Endothelial cell of umbilical vein (primary cell): ENCODE measurements around the gene ADCY5. TPM values are rescaled to one million over a fixed set of nuclear protein-coding genes. Genes with fewer than 3 reads are reported as not detected.

Source experiments
- BruUV-seq: library from RNA; stranded (reverse); fragments of 400-500 nt; replicated peaks from 2 replicates; lab custom pipeline; 2021; lab: Mats Ljungman, UMichigan
- CTCF ChIA-PET: fragments of 300-600, 350-600 bp; sonication (Branson Sonifier 250); formaldehyde crosslinking; loops from one replicate; lab custom pipeline; 2021; ENCODE audit warnings: antibody characterized with exemption, inconsistent platforms; lab: Charles Lee
- POLR2A ChIA-PET: fragments of 300-600, 350-600 bp; sonication (Branson Sonifier 250); formaldehyde crosslinking; loops from one replicate; lab custom pipeline; 2021; ENCODE audit warnings: antibody characterized with exemption, inconsistent platforms; lab: Charles Lee
- DNase-seq: peaks from one replicate; pipeline ENCODE4 v3.0.0-alpha.2; 2011; ENCODE audit warnings: low read depth, low spot score
- FAIRE-seq: peaks from 2 replicates; lab custom pipeline; 2011; peaks lifted over from hg19 to GRCh38; lab: Jason Lieb, UNC
- H2AFZ ChIP-seq: 2 replicates; pipeline ENCODE4 v1.6.0; 2012; ENCODE audit warnings: low read depth, low read length, control low read depth, inconsistent platforms
- H3K27ac ChIP-seq: 2 replicates; pipeline ENCODE4 v1.5.1; 2011; ENCODE audit warnings: low read depth, mild to moderate bottlenecking, control low read depth, low read length, moderate library complexity; ENCODE audit not compliant: insufficient read depth
- H3K27me3 ChIP-seq, 2 experiments: 2 replicates each; pipeline versions ENCODE4 v1.6.0 to v1.6.1; 2011; ENCODE audit warnings: low read length in 2 of 2, mixed read lengths in 1 of 2; ENCODE audit not compliant: control insufficient read depth in 2 of 2, insufficient read depth in 2 of 2
- H3K36me3 ChIP-seq, 2 experiments: 2 replicates in 1 of 2; 3 replicates in 1 of 2; pipeline ENCODE4 v1.5.1; 2011; ENCODE audit warnings: low read length in 2 of 2, mild to moderate bottlenecking in 1 of 2, moderate library complexity in 1 of 2; ENCODE audit not compliant: control insufficient read depth in 2 of 2, insufficient read depth in 2 of 2; ENCODE audit errors: extremely low read depth in 1 of 2
- H3K4me1 ChIP-seq: 3 replicates; pipeline ENCODE4 v1.5.1; 2011; ENCODE audit warnings: mild to moderate bottlenecking, low read length; ENCODE audit not compliant: control insufficient read depth, insufficient read depth; ENCODE audit errors: extremely low read depth
- H3K4me2 ChIP-seq: 2 replicates; pipeline ENCODE4 v1.6.1; 2011; ENCODE audit warnings: low read length, control low read depth, mixed read lengths; ENCODE audit not compliant: insufficient read depth
- H3K4me3 ChIP-seq, 3 experiments: fragments of 200-600 bp in 1 of 3; sonication (generic), shearing (Covaris generic) in 1 of 3; replicated peaks in 1 of 3; 2 replicates each; pipeline ENCODE4 v1.5.1; 2011 to 2016; ENCODE audit warnings: control low read depth in 3 of 3, low read length in 3 of 3, mild to moderate bottlenecking in 2 of 3, inconsistent platforms in 1 of 3, low read depth in 1 of 3, moderate library complexity in 1 of 3; ENCODE audit not compliant: insufficient read depth in 1 of 3
- H3K79me2 ChIP-seq: 2 replicates; pipeline ENCODE4 v1.6.0; 2012; ENCODE audit warnings: low read length, inconsistent platforms; ENCODE audit not compliant: control insufficient read depth, insufficient read depth
- H3K9ac ChIP-seq: replicated peaks from 2 replicates; pipeline ENCODE3; 2011; ENCODE audit warnings: low read length, control low read depth; ENCODE audit not compliant: insufficient read depth; ENCODE audit errors: extremely low read depth
- H3K9me1 ChIP-seq: replicated peaks from 3 replicates; pipeline ENCODE4 v1.6.0; 2011; ENCODE audit warnings: mild to moderate bottlenecking, low read length; ENCODE audit not compliant: control insufficient read depth, insufficient read depth; ENCODE audit errors: extremely low read depth
- H3K9me3 ChIP-seq: replicated peaks from 2 replicates; pipeline ENCODE4 v1.5.1; 2012; ENCODE audit warnings: low read length, inconsistent platforms; ENCODE audit not compliant: control insufficient read depth, insufficient read depth
- H4K20me1 ChIP-seq: replicated peaks from 2 replicates; pipeline ENCODE3; 2011; ENCODE audit warnings: mild to moderate bottlenecking, low read length; ENCODE audit not compliant: control insufficient read depth, insufficient read depth; ENCODE audit errors: extremely low read depth
- CTCF ChIP-seq, 2 donors: IDR thresholded peaks; 1 replicate in 1 of 2; 2 replicates in 1 of 2; pipeline ENCODE4 v1.5.1; 2011; ENCODE audit warnings: low read length in 2 of 2, mild to moderate bottlenecking in 2 of 2, moderate library complexity in 2 of 2, control low read depth in 1 of 2, inconsistent platforms in 1 of 2, low read depth in 1 of 2; ENCODE audit not compliant: insufficient read depth in 1 of 2; ENCODE audit errors: extremely low read depth in 1 of 2
- EZH2 ChIP-seq: IDR thresholded peaks from 2 replicates; pipeline ENCODE4 v1.6.1; 2012; ENCODE audit warnings: borderline replicate concordance, low read depth, mild to moderate bottlenecking, moderate library complexity, low read length, inconsistent platforms; ENCODE audit not compliant: severe bottlenecking
- FOS ChIP-seq: IDR thresholded peaks from 2 replicates; pipeline ENCODE4 v1.6.1; 2011; ENCODE audit warnings: mild to moderate bottlenecking, low read length, moderate library complexity, borderline replicate concordance; ENCODE audit not compliant: insufficient read depth
- GATA2 ChIP-seq: IDR thresholded peaks from 2 replicates; pipeline ENCODE4 v1.7.0; 2011; ENCODE audit warnings: low read depth, mild to moderate bottlenecking, moderate library complexity, mixed read lengths, low read length; ENCODE audit not compliant: insufficient read length, insufficient read depth
- JUN ChIP-seq: IDR thresholded peaks from 2 replicates; pipeline ENCODE4 v1.6.1; 2011; ENCODE audit warnings: borderline replicate concordance, low read depth; ENCODE audit not compliant: insufficient read length, insufficient read depth
- MAX ChIP-seq: IDR thresholded peaks from 2 replicates; pipeline ENCODE4 v1.6.1; 2011; ENCODE audit not compliant: insufficient read depth, insufficient read length
- MYC ChIP-seq: IDR thresholded peaks from one replicate; pipeline ENCODE4 v1.6.1; 2011; ENCODE audit warnings: mild to moderate bottlenecking, low read depth, low read length
- POLR2A ChIP-seq: IDR thresholded peaks from 2 replicates; pipeline ENCODE4 v1.6.1; 2012; ENCODE audit warnings: low read depth, mild to moderate bottlenecking, control low read depth, low read length
- POLR2AphosphoS5 ChIP-seq: IDR thresholded peaks from 2 replicates; pipeline ENCODE4 v1.6.1; 2012; ENCODE audit warnings: low read depth, mild to moderate bottlenecking, control low read depth, low read length, moderate library complexity; ENCODE audit not compliant: insufficient read depth
- dilution Hi-C: fragments of 300-500 bp; cut with MboI; formaldehyde crosslinking; loops from one replicate; pipeline ENCODE4 v1.15.0; 2019; ENCODE audit warnings: low sequenced_read_pairs; ENCODE audit not compliant: extremely low pct_ligation_motif_present
- intact Hi-C: fragments of 100-400 bp; cut with micrococcal nuclease; formaldehyde crosslinking; loops from one replicate; pipeline ENCODE4 v1.10.0; 2022
- polyA plus RNA-seq, 4 experiments: library from polyadenylated mRNA; depleted of rRNA in 3 of 4; stranded (reverse) in 3 of 4; unstranded in 1 of 4; fragments of >200 nt; gene quantifications; 2 replicates each; pipeline versions ENCODE4 v1.2.1 to v1.2.3, GENCODE V29; 2011 to 2012; ENCODE audit warnings: missing spikeins in 1 of 4
- total RNA-seq: library from RNA; stranded (reverse); gene quantifications from 2 replicates; pipeline ENCODE4 v1.2.3, GENCODE V29; 2021

Gene ADCY5
- total and polyA plus RNA-seq, 2 donors (not counting 3 experiments of a cell fraction or from before 2014, with no cell fraction given): 0.01 TPM; not detected in 1

DNA sequence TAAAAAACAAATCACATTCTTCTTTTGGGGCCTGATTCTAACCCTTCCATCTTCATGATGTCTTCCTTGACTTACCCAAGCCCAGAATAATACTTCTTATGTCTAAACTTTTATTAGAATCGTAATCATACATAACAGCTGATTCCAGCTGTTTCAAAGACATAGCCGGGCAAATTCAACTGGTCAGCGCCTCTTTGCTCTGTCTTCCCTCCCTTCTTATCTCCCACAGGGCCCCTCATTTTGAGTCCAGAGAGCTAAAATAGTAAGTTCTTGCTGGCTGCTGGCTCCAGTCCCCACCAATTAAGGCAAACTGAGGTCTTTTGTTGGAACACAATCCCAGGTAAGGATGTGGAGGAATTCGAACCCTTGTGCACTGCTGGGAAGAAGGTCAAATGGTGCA lies 108.6 kb downstream of the ADCY5 start:
- TF ChIP-seq MAX: no peak
- TF ChIP-seq CTCF (IDR thresholded peaks at IDR 0.05; ENCODE audit: extremely low read depth in 1 of 2, insufficient read depth in 1 of 2, low read depth in 1 of 2, low read length in 2 of 2): no peak
- no peak for TF ChIP-seq JUN
- no peak for TF ChIP-seq GATA2
- TF ChIP-seq POLR2AphosphoS5: no peak
- no peak for TF ChIP-seq POLR2A
- no peak for TF ChIP-seq FOS
- TF ChIP-seq EZH2: no peak
- TF ChIP-seq MYC: no peak
- H3K9me1 ChIP-seq: no peaks in the 10 kb centered on the region
- H3K27me3 ChIP-seq: no peaks in the 10 kb centered on the region
- H4K20me1 ChIP-seq: no peaks in the 10 kb centered on the region
- H3K9ac ChIP-seq: no peak overlapping the region
- no TSS peak for BruUV-seq
- H3K4me2 ChIP-seq: no peak overlapping the region
- no peak overlapping the region for H3K4me3 ChIP-seq
- H3K4me1 ChIP-seq: no peaks in the 10 kb centered on the region
- no peaks in the 10 kb centered on the region for H3K9me3 ChIP-seq
- intact Hi-C loops (no loop called here), dilution Hi-C loops (no loop called here)
- ChIA-PET POLR2A (no interaction called here), CTCF (interaction anchor here (1.0 kb wide), 1 partner anchor 11 kb away, joined by 3 read pairs; no protein-coding TSS in a partner anchor)
- H3K27ac ChIP-seq: no peak overlapping the region
- DNase-seq: no peak
- no peak overlapping the region for H2AFZ ChIP-seq
- FAIRE-seq: no peak
- H3K79me2 ChIP-seq: no peaks in the 10 kb centered on the region
- H3K36me3 ChIP-seq: no peaks in the 10 kb centered on the region
